GM19467 (cell line): ENCODE measurements around the gene CAMSAP1.

ENCODE experiments used
- ATAC-seq: cut with Tn5 transposase; IDR thresholded peaks from one replicate; pipeline ENCODE4 v1.9.1; 2021; ENCODE audit warnings: mild to moderate bottlenecking, moderate library complexity; ENCODE audit not compliant: unreplicated experiment

CAMSAP1 gene

DNA sequence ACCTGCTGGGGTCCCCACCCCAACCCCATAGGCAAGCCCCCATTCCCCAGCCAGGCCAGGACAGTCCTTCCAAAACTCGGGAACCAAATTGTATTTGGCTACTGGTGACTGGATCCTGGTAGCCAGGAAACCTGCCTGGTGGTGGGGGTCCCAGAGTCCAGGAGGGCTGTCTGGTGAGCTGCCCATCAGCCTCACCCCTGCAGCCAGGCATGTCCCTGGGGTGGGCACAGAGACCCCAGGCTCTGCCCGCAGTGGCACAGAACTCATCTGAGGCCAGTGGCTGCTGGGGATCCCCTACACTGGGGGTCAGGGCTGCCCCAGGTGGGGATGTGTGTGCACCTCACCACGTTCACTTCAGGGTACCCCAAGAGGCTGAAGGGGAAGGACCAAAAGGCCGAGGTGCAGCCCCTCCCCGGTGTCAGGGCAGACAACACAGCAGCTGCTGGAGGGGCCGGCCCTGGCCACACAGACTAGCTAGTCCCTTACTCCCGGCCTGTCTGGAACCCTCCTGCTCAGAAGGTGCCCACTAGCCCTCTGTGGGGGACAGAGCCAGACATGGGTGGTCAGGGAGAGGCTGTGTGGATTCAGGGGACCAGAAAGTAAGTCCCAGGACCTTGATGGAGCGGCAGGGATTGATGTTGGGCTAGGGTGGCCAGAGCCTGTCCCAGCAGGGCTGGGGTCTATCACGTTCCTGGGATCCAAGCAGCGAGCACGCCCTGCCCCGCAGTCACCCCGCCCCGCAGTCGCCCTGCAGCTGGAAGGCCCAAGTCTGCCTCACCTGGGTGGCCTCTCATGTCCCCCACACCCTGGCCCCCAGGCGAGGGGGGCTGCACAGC is 113.9 kb downstream of the CAMSAP1 start:
- ATAC-seq = no peak

DNA sequence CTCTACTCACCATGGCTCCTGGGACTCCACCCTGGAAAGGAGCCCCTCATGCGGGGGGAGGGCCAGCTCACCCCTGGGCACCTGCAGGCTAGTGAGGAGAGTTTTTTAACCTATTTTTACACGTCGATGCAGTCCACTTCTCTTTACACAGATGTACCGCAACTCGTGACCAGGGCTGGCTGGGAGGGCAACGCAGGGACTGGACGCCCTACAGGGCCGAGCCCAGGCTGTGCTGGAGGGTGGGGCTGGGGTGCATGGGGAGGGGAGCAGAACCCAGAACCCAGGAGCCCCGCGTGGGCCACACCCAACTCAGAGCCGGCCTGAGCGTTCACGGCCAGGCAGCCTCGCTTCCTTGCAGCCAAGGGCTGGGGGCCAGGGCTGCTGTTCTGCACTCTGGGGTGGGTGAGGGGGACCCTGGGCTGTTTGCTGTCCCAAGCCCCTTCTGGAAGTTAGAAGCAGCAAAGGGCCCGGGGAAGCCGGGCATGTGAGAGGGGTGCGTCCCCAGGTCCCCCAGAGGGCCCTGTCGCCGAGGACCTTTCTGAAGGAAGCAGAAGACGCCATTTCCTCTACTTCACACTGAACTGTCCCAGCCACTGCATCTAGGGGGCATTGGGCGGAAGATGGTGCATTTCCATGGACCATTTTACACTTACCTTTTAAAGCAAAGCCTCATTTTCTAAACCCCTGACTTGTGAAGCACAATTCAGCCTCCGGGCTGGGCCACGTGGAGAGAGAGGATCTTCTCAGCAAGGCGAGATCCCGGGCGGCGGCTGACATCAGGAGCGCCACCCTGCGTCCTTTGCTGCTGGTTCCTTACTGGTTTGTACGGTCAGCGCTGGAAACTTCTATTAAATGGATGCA is 114.8 kb downstream of the CAMSAP1 start:
- ATAC-seq = no peak

DNA sequence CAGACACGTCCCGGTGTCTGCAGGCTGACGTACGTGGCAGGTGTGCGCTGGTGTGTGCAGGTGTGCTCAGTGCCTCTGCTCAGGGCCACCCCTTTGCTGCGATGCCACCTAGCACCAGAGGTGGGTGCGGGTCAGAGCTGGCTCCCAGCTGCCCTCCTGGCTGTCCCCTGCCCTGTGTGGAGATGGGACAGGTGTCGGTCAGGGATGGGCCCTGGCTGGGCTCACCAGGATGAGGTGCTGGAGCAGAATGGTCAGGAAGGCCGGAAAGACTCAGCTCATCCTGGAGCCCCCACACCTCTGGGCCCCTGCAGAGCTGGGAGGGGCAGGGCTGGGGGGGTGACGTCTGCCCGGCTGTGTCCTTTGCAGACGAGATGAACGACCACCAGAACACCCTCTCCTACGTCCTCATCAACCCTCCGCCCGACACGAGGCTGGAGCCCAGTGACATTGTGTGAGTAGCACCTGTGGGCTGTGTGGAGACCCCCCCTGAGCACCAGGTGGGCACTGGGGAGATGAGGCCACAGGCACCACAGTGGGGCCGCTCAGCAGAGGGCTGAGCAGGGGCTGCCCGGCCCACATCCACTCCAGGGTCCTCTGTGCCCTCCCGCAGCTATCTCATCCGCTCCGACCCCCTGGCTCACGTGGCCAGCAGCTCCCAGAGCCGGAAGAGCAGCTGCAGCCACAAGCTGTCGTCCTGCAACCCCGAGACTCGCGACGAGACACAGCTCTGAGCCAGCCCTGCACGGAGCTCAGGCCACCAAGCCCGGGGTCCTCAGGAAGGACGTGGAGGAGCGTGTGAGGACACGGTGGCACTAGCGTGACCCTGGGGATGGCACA is 115.7 kb downstream of the CAMSAP1 start:
- no peak for ATAC-seq

DNA sequence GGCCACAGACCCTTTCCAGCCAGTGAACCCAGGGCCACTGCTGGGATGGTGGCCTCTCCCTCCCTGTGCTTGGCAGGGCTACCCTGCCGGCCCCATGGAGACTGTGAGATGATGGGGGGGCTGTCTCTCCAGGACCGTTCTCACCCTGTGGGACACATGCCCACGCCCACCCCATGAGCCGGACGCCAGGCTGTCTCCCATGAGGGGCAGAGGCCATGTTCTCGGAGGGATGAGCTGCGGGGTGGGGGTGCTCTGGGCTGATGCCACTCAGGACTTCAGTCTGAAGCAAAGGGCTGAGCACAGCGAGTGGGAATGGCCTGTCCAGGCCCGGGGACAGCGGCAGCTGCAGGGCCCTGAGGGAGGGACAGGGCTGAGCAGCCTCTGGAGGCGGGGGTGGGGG is 116.5 kb downstream of the CAMSAP1 start:
- ATAC-seq = no peak

DNA sequence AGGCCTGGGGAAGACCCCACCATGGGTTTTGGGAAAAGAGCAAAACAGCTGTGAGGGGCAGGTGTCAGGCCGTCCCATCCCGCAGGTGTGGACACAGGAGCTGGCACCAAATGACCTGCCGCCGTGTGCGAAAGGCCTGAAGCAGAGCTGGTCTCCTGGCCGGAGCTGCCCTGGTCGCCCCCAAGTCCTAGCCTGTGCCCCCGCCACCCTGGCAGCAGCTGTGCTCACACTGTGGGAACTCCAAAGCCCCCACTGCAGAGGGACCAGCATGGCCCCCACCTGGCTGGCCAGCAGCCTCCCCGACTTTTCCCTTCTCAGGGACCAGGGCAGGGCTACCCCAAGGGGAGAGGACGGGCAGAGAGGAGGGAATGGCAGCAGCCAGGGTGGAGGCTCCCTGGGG is 117.0 kb downstream of the CAMSAP1 start:
- no peak for ATAC-seq

DNA sequence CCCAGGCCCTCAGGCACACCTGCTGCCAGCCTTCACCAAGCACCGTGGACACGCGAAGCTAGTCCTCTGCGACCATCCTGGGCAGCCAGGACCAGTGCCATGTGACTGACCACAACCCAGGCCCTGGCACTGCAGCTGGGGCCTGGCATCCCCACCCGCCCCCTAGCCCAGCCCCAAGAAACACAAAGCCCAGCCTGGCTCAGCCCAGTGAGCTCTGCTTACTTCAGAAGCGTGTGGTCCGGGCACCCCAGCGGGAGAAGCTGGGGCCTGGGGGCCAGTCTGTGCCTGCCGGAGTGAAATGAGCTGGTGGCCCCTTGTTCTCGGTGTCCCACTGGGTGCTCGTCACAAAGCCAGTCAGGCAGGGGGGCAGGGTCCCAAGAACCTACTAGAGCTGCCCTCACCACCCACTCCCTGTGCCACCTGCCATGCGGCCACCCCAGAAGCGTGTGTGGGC is 117.5 kb downstream of the CAMSAP1 start:
- no peak for ATAC-seq

DNA sequence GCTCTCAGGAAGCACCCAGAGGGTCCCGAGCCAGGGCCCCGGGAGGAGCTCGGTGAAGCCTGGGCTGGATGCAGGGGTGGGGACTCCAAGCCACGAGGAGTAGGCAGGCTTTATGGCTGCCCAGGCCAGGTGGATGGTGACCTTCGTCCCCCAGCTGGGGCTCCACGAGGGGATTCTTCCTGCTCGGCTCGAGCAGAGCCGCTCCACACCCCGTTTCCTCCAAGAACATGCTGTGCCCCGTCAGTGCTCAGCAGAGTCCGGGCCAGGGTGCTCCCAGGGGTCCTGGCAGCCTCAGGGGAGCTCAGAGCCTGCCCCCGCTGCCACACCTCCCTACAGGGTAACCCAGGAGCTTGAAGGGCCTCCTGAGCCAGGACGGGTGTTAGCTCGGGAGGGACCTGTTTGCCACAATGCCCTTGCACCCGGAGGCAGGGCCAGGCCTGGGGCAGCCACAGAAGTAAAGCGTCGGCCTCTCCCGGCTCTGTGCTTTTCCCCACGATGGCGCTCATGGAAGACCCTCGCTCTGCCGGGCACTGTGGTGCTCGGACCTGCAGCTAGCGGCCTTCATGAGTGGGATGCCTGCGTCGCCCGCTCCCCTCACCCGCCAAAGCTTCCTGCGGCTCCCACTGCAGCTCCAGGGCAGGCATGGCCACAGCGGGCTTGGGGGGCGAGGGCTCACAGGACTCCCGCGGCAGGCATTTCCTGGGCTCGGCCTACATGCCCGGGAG is 118.6 kb downstream of the CAMSAP1 start:
- no peak for ATAC-seq

DNA sequence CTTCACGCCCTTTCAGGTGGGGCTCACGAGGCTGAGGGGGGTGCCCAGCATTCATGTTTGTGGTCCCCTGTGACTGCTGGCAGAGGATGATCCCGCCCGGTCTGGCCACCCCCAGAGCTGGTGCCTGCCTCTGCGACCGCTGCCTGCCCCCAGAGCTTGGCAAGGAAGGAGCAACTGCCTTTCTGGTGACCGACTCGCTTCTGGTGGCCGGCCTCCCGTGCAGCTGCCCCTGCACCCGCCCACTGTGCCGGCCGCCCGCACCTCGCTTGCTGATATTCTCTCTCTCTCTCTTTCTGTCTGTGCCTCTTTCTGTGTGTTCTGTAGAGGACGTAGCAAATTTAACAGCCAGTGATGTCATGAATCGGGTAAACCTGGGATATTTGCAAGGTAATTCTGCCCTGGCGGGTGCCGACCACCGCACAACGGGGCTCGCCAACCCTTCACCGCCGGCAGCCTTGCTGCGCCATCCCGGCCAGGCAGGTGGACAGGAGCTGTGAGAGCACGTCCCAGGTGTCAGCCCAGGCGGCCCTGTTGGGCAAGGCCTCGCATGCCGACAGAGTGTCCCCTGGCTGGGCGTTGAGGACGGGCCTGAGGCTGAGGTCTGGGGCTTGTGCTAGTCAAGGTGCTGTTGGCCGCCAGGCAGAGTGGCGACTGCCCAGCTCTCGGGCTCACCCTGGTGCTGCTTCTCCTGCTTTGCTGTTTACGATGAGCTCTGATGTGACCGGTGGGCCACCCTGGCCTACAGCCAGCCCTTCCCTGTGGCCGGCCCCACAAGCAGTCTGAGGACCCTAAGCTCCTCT is 119.4 kb downstream of the CAMSAP1 start:
- ATAC-seq = no peak

DNA sequence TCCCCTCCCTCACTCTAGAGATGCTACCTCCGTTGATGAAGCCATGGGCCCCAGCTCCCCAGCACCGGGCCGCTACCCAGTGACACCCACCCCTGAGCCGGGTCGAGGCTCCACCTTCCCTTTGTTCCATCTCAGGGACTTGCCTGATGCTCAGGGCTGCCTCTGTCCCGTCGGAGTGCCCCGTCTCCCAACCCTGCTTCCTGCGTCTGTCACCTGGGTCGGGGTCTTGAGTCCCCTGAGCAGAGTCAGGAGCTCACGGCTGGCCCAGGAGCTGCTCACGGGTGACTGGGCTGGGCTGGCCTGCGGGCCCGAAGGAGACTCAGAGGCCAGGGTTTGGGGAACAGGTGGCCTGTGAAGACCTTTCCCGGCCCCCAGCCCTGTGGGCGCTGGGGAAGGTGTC is 120.0 kb downstream of the CAMSAP1 start:
- ATAC-seq = no peak

DNA sequence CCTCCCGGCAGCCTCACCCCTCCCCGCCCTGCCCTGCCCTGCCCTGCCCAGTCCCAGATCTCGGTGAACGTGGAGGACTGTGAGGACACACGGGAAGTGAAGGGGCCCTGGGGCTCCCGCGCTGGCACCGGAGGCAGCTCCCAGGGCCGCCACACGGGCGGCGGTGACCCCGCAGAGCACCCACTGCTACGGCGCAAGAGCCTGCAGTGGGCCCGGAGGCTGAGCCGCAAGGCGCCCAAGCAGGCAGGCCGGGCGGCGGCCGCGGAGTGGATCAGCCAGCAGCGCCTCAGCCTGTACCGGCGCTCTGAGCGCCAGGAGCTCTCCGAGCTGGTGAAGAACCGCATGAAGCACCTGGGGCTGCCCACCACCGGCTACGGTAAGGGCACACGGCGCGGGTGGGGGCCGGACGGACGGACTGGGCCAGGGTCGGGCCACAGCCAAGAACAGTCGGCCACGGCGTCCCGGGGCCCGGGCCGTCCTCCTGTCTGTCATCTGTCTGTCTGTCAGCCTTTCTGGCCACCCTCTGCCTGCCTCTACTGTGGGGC is 121.1 kb downstream of the CAMSAP1 start:
- ATAC-seq = no peak

DNA sequence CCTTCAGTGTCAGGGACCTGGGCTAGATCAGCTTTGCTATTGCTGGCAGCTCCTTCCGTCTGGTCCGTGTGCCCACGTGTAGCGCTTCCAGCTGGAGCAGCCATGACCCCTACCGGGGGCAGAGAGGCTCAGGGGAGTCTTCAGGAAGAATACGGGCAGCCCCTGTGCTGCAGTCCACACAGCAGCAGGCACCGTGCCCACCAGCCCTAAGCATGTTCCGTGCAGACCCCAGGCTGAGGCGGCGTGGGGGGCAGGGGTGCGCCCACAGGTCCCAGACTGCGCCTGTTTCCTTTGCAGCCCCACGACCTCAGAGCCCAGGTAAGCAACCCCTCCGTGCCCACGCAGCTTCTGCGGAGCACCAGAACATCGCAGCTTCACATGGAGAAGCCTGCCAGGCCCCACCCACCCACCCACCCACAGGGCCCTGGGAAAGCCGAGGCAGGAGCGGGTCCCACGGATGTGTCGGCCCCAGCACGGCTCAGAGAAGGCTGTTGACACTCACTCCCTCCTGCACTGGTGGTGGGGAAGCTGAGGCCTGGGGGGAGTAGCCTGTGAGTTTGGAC is 122.3 kb downstream of the CAMSAP1 start:
- ATAC-seq = no peak

DNA sequence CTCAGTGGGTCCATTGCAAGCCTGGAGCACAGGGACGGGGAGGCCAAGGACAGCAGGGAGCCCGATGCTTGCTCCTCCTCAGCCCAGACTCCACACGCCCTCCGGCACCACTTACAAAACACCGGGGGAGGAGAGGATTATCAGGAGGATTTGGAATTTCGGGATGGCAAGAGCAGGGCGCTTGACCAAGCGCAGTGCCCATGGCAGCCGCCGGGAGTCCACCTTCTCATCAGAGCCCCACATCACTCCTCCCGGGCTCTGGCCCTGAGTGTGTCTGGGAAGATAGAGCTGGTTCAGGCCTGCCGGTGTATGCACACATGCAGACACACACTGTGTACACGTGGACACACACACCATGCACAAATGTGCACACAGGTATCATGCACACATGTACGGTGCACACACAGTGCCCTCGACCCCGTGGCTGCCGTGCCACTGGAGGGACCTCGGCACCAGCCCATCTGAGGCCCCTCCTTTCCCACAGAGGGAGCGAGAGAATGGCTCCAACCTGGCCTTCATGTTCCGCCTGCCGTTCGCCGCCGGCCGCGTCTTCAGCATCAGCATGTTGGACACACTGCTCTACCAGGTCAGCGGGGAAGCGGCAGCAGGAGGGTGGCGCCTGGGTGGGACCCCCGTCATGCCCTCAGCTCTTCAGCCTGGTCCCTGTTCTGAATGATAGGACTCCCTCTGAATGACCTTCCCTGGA is 123.7 kb downstream of the CAMSAP1 start:
- no peak for ATAC-seq

DNA sequence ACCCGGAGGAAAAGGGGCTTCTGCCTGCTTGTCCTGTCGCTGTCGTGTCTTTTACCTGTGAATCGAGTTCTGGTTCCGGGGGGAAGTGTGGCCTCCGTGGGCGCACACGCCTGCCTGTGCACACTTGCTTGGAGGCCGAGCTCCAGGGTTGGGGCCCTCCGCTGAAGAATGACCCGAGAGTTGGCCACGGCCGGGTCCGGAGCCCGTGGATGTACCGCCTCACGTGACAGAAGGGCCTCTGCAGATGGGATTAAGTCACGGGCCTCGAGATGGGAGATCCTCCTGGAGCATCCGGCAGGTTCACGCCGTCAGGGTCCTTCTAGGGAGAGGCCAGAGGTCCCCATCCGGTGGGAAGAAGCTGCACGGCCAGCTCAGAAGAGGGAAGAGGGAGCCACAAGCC is 124.4 kb downstream of the CAMSAP1 start:
- ATAC-seq = no peak

DNA sequence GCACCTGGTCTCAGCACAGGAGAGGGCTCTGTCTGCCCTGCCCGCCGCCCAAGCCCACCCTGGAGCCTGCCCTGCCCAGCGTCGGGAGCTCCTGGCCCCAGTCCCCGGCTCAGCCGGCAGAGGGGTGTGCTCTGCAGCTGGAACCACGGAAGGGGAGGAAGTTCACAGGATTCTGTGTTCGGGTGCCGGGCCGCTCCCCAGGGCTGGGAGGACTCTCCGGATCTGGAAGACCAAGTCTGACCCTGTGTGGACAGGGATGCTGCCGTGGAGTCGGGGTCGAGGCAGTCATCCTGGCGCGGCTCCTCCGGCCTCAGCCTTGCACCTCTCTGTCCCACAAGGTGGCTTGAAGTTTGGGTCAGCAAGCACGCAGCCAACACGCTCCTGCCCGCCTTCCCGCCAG is 126.7 kb downstream of the CAMSAP1 start:
- ATAC-seq = no peak

DNA sequence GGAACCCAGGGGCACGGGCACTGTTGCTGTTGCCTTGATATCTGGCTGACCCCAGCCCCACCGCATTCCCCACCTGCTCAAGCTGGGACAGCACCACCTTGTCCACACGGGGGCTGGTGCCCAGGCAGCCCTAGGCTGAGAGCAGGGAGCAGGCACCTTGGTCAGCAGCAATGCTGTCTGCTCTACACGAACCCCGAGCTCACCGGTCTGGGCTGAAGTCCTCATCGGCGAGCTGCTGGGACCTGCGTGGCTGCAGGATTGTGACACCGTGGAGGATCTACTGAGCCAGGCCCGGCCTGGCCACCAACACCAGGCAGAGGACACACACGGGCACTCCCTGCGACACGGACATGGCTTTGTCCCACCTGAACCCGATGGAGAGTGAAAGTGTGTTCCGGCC is 127.3 kb downstream of the CAMSAP1 start:
- no peak for ATAC-seq

DNA sequence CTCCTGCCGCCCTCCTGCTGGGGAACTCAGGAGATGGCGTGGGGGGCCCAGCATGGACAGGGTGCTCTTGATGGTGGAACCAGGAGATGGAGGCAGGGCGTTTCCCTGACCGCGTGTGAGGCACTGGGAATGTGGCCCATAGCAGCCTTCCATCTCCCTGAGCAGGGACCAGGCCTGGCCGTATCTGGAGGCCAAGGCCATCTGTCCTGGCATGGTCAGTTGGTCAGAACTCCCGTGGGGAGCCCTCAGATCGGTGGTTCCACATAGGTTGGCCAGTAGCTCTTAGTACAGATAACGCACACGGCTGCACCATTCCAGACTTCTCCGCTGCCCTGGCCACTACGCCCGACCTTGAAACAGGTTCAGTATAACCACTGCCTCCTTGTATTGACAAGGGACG is 127.8 kb downstream of the CAMSAP1 start:
- ATAC-seq = no peak

DNA sequence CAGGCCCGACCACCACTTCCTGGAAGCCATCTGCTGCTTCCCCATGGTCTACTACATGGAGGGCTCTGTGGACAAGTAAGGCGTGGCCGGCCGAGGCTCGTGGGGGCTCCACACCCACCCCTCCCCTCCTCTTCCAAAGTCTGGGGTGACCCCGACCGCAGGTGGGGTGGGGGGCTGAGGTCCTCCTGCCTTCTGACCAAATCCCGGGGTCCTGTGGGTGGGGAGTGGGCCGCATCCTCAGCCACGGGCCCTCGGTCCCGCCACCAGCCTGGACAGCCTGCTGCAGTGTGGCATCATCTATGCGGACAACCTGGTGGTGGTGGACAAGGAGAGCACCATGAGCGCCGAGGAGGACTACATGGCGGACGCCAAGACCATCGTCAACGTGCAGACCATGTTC is 128.9 kb downstream of the CAMSAP1 start:
- ATAC-seq = no peak

DNA sequence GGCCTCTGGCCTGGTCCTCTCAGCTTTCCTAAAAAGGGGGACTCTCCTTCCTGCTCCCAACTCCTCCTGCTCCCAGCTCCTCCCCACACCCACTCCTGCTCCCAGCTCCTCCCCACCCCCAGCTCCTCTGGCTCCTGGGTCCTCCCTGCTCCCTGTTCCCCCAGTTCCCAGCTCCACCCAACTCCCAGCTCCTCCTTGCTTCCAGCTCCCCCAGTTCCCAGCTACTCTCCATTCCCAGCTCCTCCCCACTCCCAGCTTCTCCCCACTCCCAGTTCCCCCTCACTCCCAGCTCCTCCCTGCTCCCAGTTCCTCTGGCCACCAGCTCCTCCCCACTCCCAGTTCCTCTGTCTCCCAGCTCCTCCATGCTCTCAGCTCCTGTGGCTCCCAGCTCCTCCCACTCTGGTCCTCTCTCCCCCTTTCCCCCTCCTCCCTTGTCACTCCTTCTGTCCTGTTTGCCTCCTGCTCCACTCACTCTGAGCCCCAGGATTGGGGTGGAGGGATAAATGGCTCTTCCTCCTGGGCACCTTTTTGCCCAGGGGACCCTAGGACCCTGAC is 129.6 kb downstream of the CAMSAP1 start:
- ATAC-seq = no peak
